Liver (tissue), 3 donors: ENCODE data around the gene PITPNB.

Experiments used
- EGR1 ChIP-seq, 2 donors: IDR thresholded peaks; 2 replicates each; pipeline ENCODE4 v1.6.1; 2016 to 2018; ENCODE audit warnings: antibody characterized with exemption in 2 of 2, low read depth in 2 of 2
- FOXA1 ChIP-seq: IDR thresholded peaks from 2 replicates; pipeline ENCODE4 v1.6.1; 2016; ENCODE audit warnings: antibody characterized with exemption
- GABPA ChIP-seq, 2 donors: IDR thresholded peaks in 1 of 2; conservative IDR thresholded peaks in 1 of 2; 2 replicates each; pipeline ENCODE4 v1.6.1; 2016; ENCODE audit warnings: antibody characterized with exemption in 2 of 2, mild to moderate bottlenecking in 1 of 2, moderate library complexity in 1 of 2
- JUND ChIP-seq, 2 donors: IDR thresholded peaks; 2 replicates each; pipeline ENCODE4 v1.6.1; 2016; ENCODE audit warnings: antibody characterized with exemption in 2 of 2
- RAD21 ChIP-seq, 2 donors: IDR thresholded peaks; 2 replicates each; pipeline ENCODE4 v1.6.1; 2016; ENCODE audit warnings: antibody characterized with exemption in 2 of 2, mild to moderate bottlenecking in 2 of 2
- RXRA ChIP-seq, 2 donors: IDR thresholded peaks; 2 replicates each; pipeline ENCODE4 v1.6.1; 2017 to 2018; ENCODE audit warnings: antibody characterized with exemption in 2 of 2, mild to moderate bottlenecking in 1 of 2
- SP1 ChIP-seq: IDR thresholded peaks from 2 replicates; pipeline ENCODE4 v1.6.1; 2018; ENCODE audit warnings: antibody characterized with exemption, mild to moderate bottlenecking
- YY1 ChIP-seq: IDR thresholded peaks from 2 replicates; pipeline ENCODE4 v1.6.1; 2016; ENCODE audit warnings: antibody characterized with exemption, mild to moderate bottlenecking
- TF ChIP-seq, protein P1 (sequence below): fragments of 150-350 bp; IDR thresholded peaks from 2 replicates; pipeline ENCODE4 v1.5.1; 2017; ENCODE audit warnings: improper control_type of control experiment, low read depth, low read length; ENCODE audit not compliant: missing input control
- TF ChIP-seq, protein P2 (sequence below): IDR thresholded peaks from 2 replicates; pipeline ENCODE4 v1.6.1; 2016; ENCODE audit warnings: antibody characterized with exemption, mild to moderate bottlenecking
- TF ChIP-seq, protein P3 (sequence below): IDR thresholded peaks from 2 replicates; pipeline ENCODE4 v1.6.1; 2016; ENCODE audit warnings: antibody characterized with exemption
- TF ChIP-seq, protein P4 (sequence below): IDR thresholded peaks from 2 replicates; pipeline ENCODE4 v1.6.1; 2016; ENCODE audit warnings: antibody characterized with exemption
- donor health status: healthy.
- donor health status: healthy.

DNA sequence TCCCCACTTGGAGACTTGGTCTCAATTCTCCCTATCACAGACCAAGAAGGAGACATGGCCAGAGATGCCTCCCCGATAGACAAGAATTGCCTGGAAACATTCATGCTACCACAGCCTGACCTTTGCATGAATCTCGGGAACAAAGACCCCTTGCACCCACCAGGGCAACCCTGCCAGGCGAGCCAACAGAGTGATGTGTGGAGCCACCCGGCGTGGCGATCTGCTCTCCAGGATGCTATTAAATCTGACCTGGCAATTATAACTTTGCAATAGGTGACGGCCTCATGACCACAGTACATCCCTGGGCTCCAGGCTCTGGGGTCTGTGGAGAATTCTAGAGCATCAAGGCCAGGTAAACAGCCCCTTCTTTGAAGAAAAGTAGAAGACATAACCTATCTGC lies 86.5 kb downstream of the PITPNB start:
- no peak for TF ChIP-seq SP1
- TF ChIP-seq, protein P1, sequence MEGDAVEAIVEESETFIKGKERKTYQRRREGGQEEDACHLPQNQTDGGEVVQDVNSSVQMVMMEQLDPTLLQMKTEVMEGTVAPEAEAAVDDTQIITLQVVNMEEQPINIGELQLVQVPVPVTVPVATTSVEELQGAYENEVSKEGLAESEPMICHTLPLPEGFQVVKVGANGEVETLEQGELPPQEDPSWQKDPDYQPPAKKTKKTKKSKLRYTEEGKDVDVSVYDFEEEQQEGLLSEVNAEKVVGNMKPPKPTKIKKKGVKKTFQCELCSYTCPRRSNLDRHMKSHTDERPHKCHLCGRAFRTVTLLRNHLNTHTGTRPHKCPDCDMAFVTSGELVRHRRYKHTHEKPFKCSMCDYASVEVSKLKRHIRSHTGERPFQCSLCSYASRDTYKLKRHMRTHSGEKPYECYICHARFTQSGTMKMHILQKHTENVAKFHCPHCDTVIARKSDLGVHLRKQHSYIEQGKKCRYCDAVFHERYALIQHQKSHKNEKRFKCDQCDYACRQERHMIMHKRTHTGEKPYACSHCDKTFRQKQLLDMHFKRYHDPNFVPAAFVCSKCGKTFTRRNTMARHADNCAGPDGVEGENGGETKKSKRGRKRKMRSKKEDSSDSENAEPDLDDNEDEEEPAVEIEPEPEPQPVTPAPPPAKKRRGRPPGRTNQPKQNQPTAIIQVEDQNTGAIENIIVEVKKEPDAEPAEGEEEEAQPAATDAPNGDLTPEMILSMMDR: no peak
- TF ChIP-seq RXRA (IDR thresholded peaks at IDR 0.05): no peak
- TF ChIP-seq, protein P2, sequence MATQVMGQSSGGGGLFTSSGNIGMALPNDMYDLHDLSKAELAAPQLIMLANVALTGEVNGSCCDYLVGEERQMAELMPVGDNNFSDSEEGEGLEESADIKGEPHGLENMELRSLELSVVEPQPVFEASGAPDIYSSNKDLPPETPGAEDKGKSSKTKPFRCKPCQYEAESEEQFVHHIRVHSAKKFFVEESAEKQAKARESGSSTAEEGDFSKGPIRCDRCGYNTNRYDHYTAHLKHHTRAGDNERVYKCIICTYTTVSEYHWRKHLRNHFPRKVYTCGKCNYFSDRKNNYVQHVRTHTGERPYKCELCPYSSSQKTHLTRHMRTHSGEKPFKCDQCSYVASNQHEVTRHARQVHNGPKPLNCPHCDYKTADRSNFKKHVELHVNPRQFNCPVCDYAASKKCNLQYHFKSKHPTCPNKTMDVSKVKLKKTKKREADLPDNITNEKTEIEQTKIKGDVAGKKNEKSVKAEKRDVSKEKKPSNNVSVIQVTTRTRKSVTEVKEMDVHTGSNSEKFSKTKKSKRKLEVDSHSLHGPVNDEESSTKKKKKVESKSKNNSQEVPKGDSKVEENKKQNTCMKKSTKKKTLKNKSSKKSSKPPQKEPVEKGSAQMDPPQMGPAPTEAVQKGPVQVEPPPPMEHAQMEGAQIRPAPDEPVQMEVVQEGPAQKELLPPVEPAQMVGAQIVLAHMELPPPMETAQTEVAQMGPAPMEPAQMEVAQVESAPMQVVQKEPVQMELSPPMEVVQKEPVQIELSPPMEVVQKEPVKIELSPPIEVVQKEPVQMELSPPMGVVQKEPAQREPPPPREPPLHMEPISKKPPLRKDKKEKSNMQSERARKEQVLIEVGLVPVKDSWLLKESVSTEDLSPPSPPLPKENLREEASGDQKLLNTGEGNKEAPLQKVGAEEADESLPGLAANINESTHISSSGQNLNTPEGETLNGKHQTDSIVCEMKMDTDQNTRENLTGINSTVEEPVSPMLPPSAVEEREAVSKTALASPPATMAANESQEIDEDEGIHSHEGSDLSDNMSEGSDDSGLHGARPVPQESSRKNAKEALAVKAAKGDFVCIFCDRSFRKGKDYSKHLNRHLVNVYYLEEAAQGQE: no peak
- TF ChIP-seq, protein P3, sequence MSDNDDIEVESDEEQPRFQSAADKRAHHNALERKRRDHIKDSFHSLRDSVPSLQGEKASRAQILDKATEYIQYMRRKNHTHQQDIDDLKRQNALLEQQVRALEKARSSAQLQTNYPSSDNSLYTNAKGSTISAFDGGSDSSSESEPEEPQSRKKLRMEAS: no peak
- TF ChIP-seq RAD21 (IDR thresholded peaks at IDR 0.05): no peak
- no peak for TF ChIP-seq GABPA (IDR thresholded peaks at IDR 0.05 in 1 of 2, conservative IDR thresholded peaks at IDR 0.05 in 1 of 2)
- TF ChIP-seq, protein P4, sequence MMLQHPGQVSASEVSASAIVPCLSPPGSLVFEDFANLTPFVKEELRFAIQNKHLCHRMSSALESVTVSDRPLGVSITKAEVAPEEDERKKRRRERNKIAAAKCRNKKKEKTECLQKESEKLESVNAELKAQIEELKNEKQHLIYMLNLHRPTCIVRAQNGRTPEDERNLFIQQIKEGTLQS: no peak
- no peak for TF ChIP-seq YY1
- no peak for TF ChIP-seq EGR1 (IDR thresholded peaks at IDR 0.05; ENCODE audit: low read depth in 2 of 2)
- no peak for TF ChIP-seq JUND (IDR thresholded peaks at IDR 0.05)
- no peak for TF ChIP-seq FOXA1
